CD4-positive, alpha-beta T cell treated with Interleukin-17A for 1 hour (primary cell): ENCODE data around the gene GATA6.

Source experiments
- DNase-seq: peaks from one replicate; pipeline ENCODE4 v3.0.0-alpha.2; 2020

GATA6 gene

DNA sequence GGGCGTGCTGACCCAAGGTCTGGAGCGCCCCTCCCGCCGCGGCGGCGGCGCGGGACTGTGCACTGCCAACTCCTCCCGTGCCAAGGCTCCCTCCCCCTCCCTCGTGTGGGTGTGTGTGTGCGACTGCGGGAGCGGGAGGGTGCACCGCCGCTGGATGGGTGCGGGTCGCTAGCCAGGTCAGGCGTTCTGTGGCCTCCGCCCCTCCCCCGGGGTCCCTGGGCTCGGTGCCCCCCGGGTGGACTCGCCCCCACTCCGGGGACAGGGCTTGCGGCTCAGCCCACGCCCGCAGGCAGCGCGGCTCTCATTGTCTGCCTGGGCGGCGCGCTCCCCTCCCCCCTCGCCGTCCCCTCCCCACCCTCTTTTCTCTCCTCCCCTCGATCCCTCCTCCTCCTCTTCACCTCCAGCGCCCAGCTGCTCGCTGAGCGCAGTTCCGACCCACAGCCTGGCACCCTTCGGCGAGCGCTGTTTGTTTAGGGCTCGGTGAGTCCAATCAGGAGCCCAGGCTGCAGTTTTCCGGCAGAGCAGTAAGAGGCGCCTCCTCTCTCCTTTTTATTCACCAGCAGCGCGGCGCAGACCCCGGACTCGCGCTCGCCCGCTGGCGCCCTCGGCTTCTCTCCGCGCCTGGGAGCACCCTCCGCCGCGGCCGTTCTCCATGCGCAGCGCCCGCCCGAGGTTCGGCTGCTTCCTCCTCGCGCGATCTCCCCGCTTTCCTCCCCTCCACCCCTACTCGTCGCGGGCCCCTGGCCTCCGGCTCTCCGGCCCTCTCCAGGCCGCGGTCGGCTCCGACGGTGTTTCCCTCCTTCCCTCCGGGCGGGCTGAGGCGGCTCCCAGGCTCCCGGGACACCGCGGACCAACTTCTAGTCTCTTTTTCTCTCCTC, at the start of gene GATA6:
TSS of gene GATA6 (plus strand) at position 579 of the 878 bp plus-strand sequence. CDS start 1,556 bp downstream, outside the sequence.
- peak; percentile 57 for DNase-seq

DNA sequence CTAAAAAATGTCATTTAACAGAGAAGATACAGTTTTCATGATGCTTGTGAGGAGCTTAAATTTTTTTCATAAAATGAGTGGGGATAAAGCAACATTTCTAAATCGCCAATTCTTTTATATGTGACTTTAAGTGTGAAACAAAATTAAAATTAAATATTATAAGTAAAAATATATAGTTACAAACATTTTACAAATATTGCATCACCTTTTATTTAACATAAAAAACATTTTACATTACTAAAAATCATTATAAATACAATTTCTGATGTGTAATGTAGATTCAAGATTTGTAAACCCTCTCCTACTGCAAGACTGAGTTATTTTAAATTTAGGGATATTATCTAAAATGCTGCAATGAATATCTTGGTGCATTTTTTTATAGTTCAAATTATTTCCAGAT, 44.4 kb upstream of the GATA6 start:
- no peak for DNase-seq

GRCh38 chr18:22128954-22129353, 40.4 kb upstream of the GATA6 start:
- DNase-seq, result no peak

GRCh38 chr18:22129778-22130177, 39.6 kb upstream of the GATA6 start:
- no peak for DNase-seq

DNA sequence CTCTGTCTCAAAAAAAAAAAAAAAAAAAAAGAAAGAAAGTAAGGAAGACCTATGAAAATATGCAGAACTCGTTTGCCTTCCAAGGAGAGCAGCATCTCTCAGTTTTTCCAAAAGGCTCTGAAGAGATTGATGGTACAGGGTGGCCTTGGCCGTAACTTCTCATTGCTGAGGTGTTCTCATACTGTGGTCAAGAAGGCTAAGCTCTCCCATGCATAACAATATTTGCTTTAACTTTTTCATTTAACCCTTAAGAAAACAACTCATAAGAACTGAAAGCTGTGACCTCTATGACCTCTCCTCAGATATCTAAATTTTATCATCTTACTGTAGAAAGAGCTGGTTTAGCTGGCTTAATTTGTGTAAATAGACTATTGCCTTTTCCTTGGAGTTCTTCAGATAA, 37.1 kb upstream of the GATA6 start:
- DNase-seq, result no peak

GRCh38 chr18:22132763-22133162, 36.6 kb upstream of the GATA6 start:
- no peak for DNase-seq

DNA sequence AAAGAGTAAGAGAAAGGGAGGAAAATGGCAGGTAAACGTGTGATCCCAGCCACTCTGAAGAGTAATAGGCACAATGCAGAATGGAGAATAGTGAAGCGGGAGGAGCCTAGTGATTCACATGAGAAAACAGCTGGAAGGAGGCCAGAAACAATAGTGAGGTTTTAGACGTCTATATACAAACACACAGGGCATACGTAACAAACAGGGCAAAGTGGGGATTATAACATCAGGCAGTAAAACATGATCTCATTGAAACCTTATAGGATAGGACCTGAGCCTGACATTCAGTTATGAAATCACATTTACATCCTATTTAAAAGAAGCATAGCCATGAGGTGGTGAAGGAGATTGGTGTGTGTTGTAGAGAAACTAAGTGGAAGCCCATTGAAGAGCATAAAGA, 33.0 kb upstream of the GATA6 start:
- DNase-seq, result no peak

- DNase-seq, result no peak
These were observed 28.2 kb upstream of the GATA6 start for GRCh38 chr18:22141211-22141610.

- no peak for DNase-seq
These were observed 25.7 kb upstream of the GATA6 start for GRCh38 chr18:22143347-22144340.

GRCh38 chr18:22145160-22145559, 24.2 kb upstream of the GATA6 start:
- DNase-seq, result no peak

- DNase-seq, result no peak
These were observed 19.7 kb upstream of the GATA6 start for GRCh38 chr18:22149710-22150109.

GRCh38 chr18:22152093-22152492, 17.3 kb upstream of the GATA6 start:
- DNase-seq, result no peak

GRCh38 chr18:22153428-22153827, 16.0 kb upstream of the GATA6 start:
- no peak for DNase-seq

DNA sequence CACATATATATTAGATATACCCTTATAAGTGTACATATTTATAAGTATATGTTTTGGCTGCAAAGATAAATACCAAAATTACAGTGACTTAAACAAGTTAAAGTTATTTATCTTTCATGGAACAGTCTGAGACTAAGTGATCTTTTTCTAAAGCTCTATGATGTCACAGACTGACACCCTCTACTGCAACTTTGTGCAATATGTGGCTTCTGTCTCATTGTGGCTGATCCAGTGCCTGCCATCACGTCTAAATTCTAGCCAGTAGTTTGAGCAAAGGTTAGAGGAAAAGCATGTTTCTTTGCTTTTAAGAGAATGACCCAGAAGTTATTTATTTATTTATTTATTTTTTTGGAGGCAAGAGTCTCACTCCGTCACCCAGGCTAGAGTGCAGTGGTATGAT, 13.8 kb upstream of the GATA6 start:
- no peak for DNase-seq

DNA sequence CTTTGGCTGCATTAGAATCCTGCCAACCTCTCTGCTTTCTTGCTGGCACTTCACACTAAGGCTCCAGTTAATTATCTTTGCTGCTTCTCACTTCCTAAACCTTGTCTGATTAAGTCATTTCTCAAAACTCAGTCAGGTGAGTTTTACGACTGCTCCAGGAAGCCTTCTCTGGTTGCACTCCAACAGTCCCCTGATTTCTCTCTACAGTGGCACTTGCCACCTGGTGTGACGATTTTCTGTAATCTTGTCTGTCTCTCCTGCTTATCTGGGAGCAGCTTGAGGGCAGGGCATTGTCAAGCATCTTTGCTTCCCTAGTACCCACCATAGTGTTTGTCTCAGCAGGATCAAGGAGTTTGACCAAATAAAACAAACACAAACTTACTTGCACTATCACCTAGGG, 10.4 kb upstream of the GATA6 start:
- no peak for DNase-seq

- DNase-seq, result no peak
These were observed 8.3 kb upstream of the GATA6 start for GRCh38 chr18:22161090-22161489.

DNA sequence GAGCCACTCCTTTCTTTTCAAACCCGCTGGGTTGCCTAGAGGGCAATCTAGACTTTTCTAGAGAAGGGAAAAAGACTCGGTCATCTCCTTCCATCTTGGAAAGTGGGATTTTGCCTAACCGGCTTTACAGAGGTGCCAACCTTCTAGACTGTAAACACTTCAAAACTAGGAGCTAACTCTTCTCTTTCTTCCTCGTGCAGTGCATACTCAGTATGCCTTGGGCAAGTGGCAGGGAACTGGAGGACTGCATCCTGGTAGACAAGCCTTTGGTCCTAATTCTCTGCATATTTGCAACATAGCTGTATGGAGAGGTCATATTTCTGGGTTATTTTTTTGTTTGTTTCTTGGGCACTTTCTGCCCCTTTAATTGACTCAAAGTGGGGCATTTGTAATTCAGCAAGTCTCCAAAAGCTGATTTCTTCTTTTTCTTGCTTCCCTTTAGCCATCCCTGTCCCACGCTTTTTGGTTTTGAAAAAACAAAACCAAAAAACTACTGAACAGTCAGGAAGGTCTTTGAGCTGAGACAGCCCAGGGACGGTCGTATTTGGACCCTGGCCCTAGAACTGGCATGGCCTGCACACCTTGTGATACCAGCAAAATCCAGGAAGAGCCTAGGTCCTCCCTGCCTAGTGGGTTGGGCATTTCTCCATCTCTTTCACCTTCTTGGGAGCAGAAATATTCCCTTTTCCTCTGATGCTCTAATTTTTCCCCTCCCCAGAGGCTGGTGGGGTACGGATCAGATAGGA, 5.8 kb upstream of the GATA6 start:
- no peak for DNase-seq

GRCh38 chr18:22164337-22165048, 4.9 kb upstream of the GATA6 start:
- DNase-seq, result no peak

GRCh38 chr18:22165049-22165602, 4.3 kb upstream of the GATA6 start:
- no peak for DNase-seq

DNA sequence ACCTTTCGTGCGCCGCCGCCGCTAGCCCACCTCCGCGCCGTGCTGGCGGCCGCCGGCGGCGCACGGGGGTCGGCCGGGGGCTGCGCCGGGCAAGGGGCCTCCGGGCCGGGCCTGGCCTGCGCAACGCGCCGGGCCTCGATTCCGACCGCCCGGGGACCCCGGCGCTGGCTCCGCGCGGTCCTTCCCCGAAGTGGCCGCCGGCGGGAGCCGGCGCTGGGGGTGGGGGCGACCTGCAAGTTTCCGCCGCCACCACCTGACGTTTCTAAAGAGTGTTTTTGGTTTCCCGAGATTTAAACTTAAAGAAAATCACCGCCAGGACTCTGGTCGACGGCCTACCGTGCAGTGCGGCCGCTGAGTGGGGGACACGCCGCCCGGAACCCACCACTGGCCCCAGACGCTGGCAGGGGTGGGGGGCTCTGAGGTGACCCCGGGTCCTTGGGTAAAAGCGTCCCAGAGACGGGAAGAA, 3.8 kb upstream of the GATA6 start:
- no peak for DNase-seq

GRCh38 chr18:22166069-22166950, 3.1 kb upstream of the GATA6 start:
- DNase-seq, result no peak
